Measurements from ENCODE around the gene PBXIP1. TPM values are rescaled to one million over a fixed set of nuclear protein-coding genes. Genes with fewer than 3 reads are reported as not detected.

Gene PBXIP1
- total and polyA plus RNA-seq, 12 donors: 97.0 to 342 (median 258) TPM

DNA sequence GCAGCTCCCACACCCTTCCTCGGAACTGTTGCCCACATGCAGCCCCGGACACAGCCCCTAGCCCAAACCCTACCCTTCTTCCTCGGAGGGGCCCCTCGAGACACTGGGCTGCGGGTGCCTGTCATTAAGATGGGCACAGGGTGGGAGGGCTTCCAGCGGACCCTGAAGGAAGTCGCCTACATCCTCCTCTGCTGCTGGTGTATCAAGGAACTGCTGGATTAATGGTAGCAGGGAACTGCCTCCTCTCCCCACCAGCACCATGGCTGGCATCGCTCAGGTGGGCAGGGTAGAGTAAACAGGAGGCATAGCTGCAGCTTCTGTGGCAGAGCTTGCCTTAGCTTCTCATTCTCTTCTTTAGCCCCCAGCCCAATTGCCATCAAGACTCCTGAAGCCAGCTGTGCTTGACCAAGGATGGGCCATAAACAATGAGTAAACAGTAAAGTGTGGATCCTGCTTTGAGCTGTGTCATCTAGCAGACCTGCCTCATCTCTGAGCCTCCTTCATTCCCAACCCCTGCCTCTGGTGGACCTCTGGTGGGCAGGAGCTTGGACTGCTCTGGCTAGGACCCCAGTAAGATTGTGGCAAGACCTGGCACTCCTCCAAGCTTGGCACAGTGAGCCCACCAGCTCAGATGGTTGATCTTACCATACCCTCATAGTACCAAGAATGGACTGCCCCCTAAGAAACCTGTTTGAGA is 37.8 kb upstream of the PBXIP1 start, which contains the start of gene LENEP:
Gene LENEP, plus strand, starts transcription at position 15 of the 697 bp plus-strand sequence. Its CDS starts 22 bp downstream, at position 37.
- Histone ChIP-seq H3K9me3 (replicated peaks in 1 of 3) (no peaks in the 10 kb centered on the region), H3K27ac (no peak within 1 kb of the TSS), H3K27me3 (no peaks in the 10 kb centered on the region), H3K4me1 (replicated peaks in 1 of 2) (peaks cover under 1 to 4% of the 10 kb centered on the region in 2 donors), H3K4me3 (no peak within 1 kb of the TSS), H3K36me3 (replicated peaks in 1 of 2) (peaks cover 0 to 6% of the 10 kb centered on the region in 2 donors)
- peak in 1 of 7 donors; percentile 17 for DNase-seq
- 76 to 100% (median 82%) methylated on average over 1 to 8 of the region's 8 CpGs for WGBS, 4 donors
- intact Hi-C loops (cut with DNase I): no loop called here
- no peak for TF ChIP-seq POLR2A (IDR thresholded peaks at IDR 0.05)
- TF ChIP-seq, protein P1, sequence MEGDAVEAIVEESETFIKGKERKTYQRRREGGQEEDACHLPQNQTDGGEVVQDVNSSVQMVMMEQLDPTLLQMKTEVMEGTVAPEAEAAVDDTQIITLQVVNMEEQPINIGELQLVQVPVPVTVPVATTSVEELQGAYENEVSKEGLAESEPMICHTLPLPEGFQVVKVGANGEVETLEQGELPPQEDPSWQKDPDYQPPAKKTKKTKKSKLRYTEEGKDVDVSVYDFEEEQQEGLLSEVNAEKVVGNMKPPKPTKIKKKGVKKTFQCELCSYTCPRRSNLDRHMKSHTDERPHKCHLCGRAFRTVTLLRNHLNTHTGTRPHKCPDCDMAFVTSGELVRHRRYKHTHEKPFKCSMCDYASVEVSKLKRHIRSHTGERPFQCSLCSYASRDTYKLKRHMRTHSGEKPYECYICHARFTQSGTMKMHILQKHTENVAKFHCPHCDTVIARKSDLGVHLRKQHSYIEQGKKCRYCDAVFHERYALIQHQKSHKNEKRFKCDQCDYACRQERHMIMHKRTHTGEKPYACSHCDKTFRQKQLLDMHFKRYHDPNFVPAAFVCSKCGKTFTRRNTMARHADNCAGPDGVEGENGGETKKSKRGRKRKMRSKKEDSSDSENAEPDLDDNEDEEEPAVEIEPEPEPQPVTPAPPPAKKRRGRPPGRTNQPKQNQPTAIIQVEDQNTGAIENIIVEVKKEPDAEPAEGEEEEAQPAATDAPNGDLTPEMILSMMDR (IDR thresholded peaks at IDR 0.05): no peak

DNA sequence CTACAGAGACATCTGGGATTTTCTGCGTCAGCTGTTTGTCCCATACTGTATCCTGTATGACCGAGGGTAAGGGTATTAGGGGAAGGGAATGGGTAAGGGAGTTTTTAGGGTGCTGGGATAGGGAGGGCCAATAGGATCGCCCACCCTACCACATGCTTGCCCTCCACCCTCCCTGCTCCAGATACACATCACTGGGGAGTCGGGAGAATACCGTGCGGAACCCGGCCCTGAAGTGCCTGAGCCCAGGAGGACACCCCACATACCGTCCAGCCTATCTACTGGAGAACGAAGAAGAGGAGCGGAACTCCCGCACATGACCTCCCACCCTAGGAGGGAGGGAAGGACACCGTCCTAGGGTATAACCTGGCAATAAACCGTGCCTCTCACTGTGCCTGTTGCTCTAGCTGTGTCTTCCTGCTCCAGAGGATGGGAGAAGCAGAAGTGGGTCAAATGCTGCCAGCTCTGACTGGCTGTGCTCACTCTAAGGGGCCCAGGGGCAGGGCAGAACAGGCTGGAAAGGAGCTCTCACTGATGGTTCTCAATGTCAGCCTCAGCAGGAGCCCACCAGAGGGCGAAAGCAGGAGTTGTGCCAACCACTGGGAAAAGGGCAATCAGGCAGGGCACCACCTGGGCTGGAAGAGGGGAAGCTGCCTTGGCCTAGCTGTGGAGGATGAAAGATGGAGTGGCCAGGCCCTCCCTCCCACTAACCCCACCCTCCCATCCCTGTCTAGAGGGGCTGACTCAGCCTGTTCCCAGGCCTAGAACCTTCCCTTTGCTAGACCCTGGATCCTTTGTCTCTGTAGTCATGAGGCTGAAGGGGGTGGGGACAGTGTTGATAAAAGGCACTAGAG is 37.0 kb upstream of the PBXIP1 start:
- H3K4me3 ChIP-seq: no peak overlapping the region
- no peaks in the 10 kb centered on the region for H3K27me3 ChIP-seq
- H3K4me1 ChIP-seq (replicated peaks in 1 of 2): peaks cover 0 to 3% of the 10 kb centered on the region in 2 donors
- H3K9me3 ChIP-seq (replicated peaks in 1 of 3): no peaks in the 10 kb centered on the region
- DNase-seq: peak in 1 of 7 donors; percentile 30
- no peak for TF ChIP-seq POLR2A (IDR thresholded peaks at IDR 0.05)
- TF ChIP-seq, protein P1 (IDR thresholded peaks at IDR 0.05): no peak
- H3K27ac ChIP-seq: no peak overlapping the region
- peaks cover 0 to 6% of the 10 kb centered on the region in 2 donors for H3K36me3 ChIP-seq (replicated peaks in 1 of 2)
- 69 to 80% (median 74%) methylated on average over 13 to 14 of the region's 14 CpGs for WGBS, 4 donors
- intact Hi-C loops (cut with DNase I): no loop called here

DNA sequence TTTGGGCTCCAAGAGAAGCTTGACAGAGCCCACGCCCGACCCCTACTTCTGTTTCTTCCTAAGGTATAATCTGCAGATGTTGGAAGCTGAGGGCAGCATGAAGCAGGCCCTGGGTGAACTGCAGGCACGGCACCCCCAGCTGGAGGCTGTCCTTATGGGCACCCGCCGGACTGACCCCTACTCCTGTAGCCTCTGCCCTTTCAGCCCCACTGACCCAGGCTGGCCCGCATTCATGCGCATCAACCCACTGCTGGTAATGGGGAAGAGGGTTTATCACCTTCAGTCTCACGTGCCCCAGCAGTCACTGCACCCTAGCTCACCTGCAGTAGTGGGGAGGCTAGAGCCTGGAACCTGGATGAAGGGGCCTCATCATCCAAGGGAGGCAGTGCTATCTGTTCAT is 34.4 kb upstream of the PBXIP1 start:
- 85 to 96% (median 92%) methylated on average over 8 of the region's 8 CpGs for WGBS, 4 donors
- intact Hi-C loops (cut with DNase I): no loop called here
- TF ChIP-seq, protein P1 (IDR thresholded peaks at IDR 0.05): no peak
- TF ChIP-seq POLR2A (IDR thresholded peaks at IDR 0.05): no peak
- H3K4me3 ChIP-seq: no peak overlapping the region
- H3K27me3 ChIP-seq: no peaks in the 10 kb centered on the region
- DNase-seq: no peak
- no peaks in the 10 kb centered on the region for H3K4me1 ChIP-seq (replicated peaks in 1 of 2)
- no peak overlapping the region for H3K27ac ChIP-seq
- no peaks in the 10 kb centered on the region for H3K9me3 ChIP-seq (replicated peaks in 1 of 3)
- H3K36me3 ChIP-seq (replicated peaks in 1 of 2): peaks cover 0 to 6% of the 10 kb centered on the region in 2 donors

GRCh38 chr1:154989195-154989860 is 33.4 kb upstream of the PBXIP1 start:
- H3K4me3 ChIP-seq: no peak overlapping the region
- no peak for DNase-seq
- intact Hi-C loops (cut with DNase I): no loop called here
- no peak overlapping the region for H3K27ac ChIP-seq
- H3K36me3 ChIP-seq (replicated peaks in 1 of 2): peaks cover 0 to 6% of the 10 kb centered on the region in 2 donors
- 80 to 100% (median 90%) methylated on average over 1 to 3 of the region's 3 CpGs for WGBS, 4 donors
- no peaks in the 10 kb centered on the region for H3K9me3 ChIP-seq (replicated peaks in 1 of 3)
- H3K4me1 ChIP-seq (replicated peaks in 1 of 2): peaks cover 0 to under 1% of the 10 kb centered on the region in 2 donors
- no peaks in the 10 kb centered on the region for H3K27me3 ChIP-seq
- no peak for TF ChIP-seq POLR2A (IDR thresholded peaks at IDR 0.05)
- TF ChIP-seq, protein P1 (IDR thresholded peaks at IDR 0.05): no peak
